B cell (primary cell): ENCODE data around the gene IMMP2L. TPM values are rescaled to one million over a fixed set of nuclear protein-coding genes. Genes with fewer than 3 reads are reported as not detected.

ENCODE experiments used
- ATAC-seq: fragments of 200-7000 bp; cut with Tn5 transposase; one replicate; pipeline ENCODE4 v1.10.0; 2021; ENCODE audit warnings: low read depth, mild to moderate bottlenecking, moderate number of reproducible peaks, moderate library complexity
- CTCF ChIA-PET: fragments of 350-600 bp; sonication (Branson Sonifier 250); formaldehyde crosslinking; loops from one replicate; lab custom pipeline; 2021; ENCODE audit warnings: antibody characterized with exemption, inconsistent platforms; lab: Charles Lee
- POLR2A ChIA-PET: fragments of 350-600 bp; sonication (Branson Sonifier 250); formaldehyde crosslinking; loops from one replicate; lab custom pipeline; 2021; ENCODE audit warnings: antibody characterized with exemption; lab: Charles Lee
- DNase-seq: peaks from one replicate; pipeline ENCODE4 v3.0.0; 2013
- H2AFZ ChIP-seq: 2 replicates; pipeline ENCODE4 v1.6.1; 2012; ENCODE audit warnings: mild to moderate bottlenecking, low read depth, low read length; ENCODE audit not compliant: insufficient read depth, poor library complexity, severe bottlenecking
- H3K27ac ChIP-seq, 2 donors: 1 replicate in 1 of 2; 2 replicates in 1 of 2; pipeline ENCODE4 v1.5.1; 2012 to 2013; ENCODE audit warnings: low read length in 2 of 2, mild to moderate bottlenecking in 2 of 2, moderate library complexity in 1 of 2
- H3K27me3 ChIP-seq, 4 experiments: fragments of 200-600 bp in 1 of 4; sonication (generic) in 1 of 4; replicated peaks in 1 of 4; 1 replicate in 2 of 4; 2 replicates in 2 of 4; pipeline versions ENCODE4 v1.6.1 to v1.7.0; 2013 to 2016; ENCODE audit warnings: low read length in 3 of 4, mild to moderate bottlenecking in 2 of 4, mixed read lengths in 1 of 4, moderate library complexity in 1 of 4; ENCODE audit not compliant: insufficient read depth in 4 of 4, control insufficient read depth in 3 of 4; ENCODE audit errors: control extremely low read depth in 1 of 4
- H3K36me3 ChIP-seq, 2 experiments: replicated peaks in 1 of 2; 1 replicate in 1 of 2; 2 replicates in 1 of 2; pipeline versions ENCODE4 v1.6.1 to v1.7.1; 2013; ENCODE audit warnings: low read length in 1 of 2; ENCODE audit not compliant: insufficient read depth in 2 of 2, control insufficient read depth in 1 of 2; ENCODE audit errors: control extremely low read depth in 1 of 2, extremely low read depth in 1 of 2
- H3K4me1 ChIP-seq, 2 donors: fragments of 200-600 bp in 1 of 2; sonication (generic) in 1 of 2; 1 replicate in 1 of 2; 2 replicates in 1 of 2; pipeline versions ENCODE4 v1.5.1 to v1.6.1; 2013 to 2017; ENCODE audit warnings: low read length in 2 of 2; ENCODE audit not compliant: control insufficient read depth in 2 of 2, insufficient read depth in 2 of 2
- H3K4me2 ChIP-seq: replicated peaks from 2 replicates; pipeline ENCODE3; 2012; ENCODE audit warnings: mild to moderate bottlenecking, low read depth, low read length; ENCODE audit not compliant: poor library complexity, severe bottlenecking
- H3K4me3 ChIP-seq, 5 experiments: fragments of 200-600 bp in 1 of 5; sonication (generic) in 1 of 5; 1 replicate in 3 of 5; 2 replicates in 2 of 5; pipeline versions ENCODE4 v1.5.1 to v1.7.0; 2011 to 2016; ENCODE audit warnings: low read length in 4 of 5, mild to moderate bottlenecking in 4 of 5, low read depth in 2 of 5, control low read depth in 1 of 5, moderate library complexity in 1 of 5; ENCODE audit not compliant: insufficient read depth in 1 of 5; ENCODE audit errors: control extremely low read depth in 1 of 5, extremely low read depth in 1 of 5
- H3K79me2 ChIP-seq: fragments of 200-600 bp; sonication (generic); one replicate; pipeline ENCODE4 v1.6.0; 2016; ENCODE audit warnings: low read length; ENCODE audit not compliant: control insufficient read depth, insufficient read depth
- H3K9ac ChIP-seq: fragments of 200-600 bp; sonication (generic); 2 replicates; pipeline ENCODE4 v1.6.1; 2017; ENCODE audit warnings: mild to moderate bottlenecking, low read length, moderate library complexity
- H3K9me3 ChIP-seq, 3 donors: one replicate each; pipeline versions ENCODE4 v1.6.1 to v1.7.1; 2013; ENCODE audit warnings: low read length in 2 of 3; ENCODE audit not compliant: control insufficient read depth in 2 of 3, insufficient read depth in 1 of 3; ENCODE audit errors: control extremely low read depth in 1 of 3
- H4K20me1 ChIP-seq: 2 replicates; pipeline ENCODE4 v1.6.0; 2012; ENCODE audit warnings: mild to moderate bottlenecking, low read length; ENCODE audit not compliant: insufficient read depth, control insufficient read depth, poor library complexity, severe bottlenecking
- H3K27ac Mint-ChIP-seq: one replicate; pipeline ENCODE4 v1.8.0; 2021; ENCODE audit warnings: mixed read lengths
- H3K27me3 Mint-ChIP-seq: one replicate; pipeline ENCODE4 v1.8.0; 2021; ENCODE audit warnings: mixed read lengths
- H3K4me1 Mint-ChIP-seq: one replicate; pipeline ENCODE4 v1.8.0; 2021; ENCODE audit warnings: mixed read lengths
- H3K4me3 Mint-ChIP-seq: one replicate; pipeline ENCODE4 v1.8.0; 2021; ENCODE audit warnings: mixed read lengths
- H3K9me3 Mint-ChIP-seq: one replicate; pipeline ENCODE4 v1.8.0; 2022; ENCODE audit warnings: mixed read lengths; ENCODE audit not compliant: insufficient read depth
- EZH2 ChIP-seq: IDR thresholded peaks from 2 replicates; pipeline ENCODE4 v1.6.1; 2012; ENCODE audit warnings: borderline replicate concordance, low read depth, mild to moderate bottlenecking, moderate library complexity, low read length; ENCODE audit not compliant: insufficient read depth, poor library complexity, severe bottlenecking
- WGBS: methylation state at CpG from one replicate; pipeline ENCODE4 v1.1.5; 2013; ENCODE audit warnings: missing lambda C conversion rate; ENCODE audit not compliant: insufficient coverage; 5-methylcytosine and 5-hydroxymethylcytosine counted together
- intact Hi-C: fragments of 100-400 bp; cut with micrococcal nuclease; formaldehyde crosslinking; loops from one replicate; pipeline ENCODE4 v1.10.0; 2022
- polyA plus RNA-seq: library from polyadenylated mRNA; depleted of rRNA; stranded (reverse); fragments of >200 nt; gene quantifications from 2 replicates; pipeline ENCODE4 v1.2.3, GENCODE V29; 2012
- total RNA-seq, 2 donors: library from RNA; stranded (reverse); fragments of 120-200 nt in 1 of 2; gene quantifications; 1 replicate in 1 of 2; 2 replicates in 1 of 2; pipeline versions ENCODE4 v1.2.3 to v1.2.4, GENCODE V29; 2013 to 2022
- TF ChIP-seq, protein P1 (sequence below): fragments of 200-600 bp; IDR thresholded peaks from one replicate; pipeline ENCODE4 v1.8.0; 2022; ENCODE audit warnings: antibody characterized with exemption, mild to moderate bottlenecking

Gene IMMP2L
- total and polyA plus RNA-seq, 2 donors (not counting 1 experiment from before 2014, with no cell fraction given): 3.8 to 34.2 TPM

DNA sequence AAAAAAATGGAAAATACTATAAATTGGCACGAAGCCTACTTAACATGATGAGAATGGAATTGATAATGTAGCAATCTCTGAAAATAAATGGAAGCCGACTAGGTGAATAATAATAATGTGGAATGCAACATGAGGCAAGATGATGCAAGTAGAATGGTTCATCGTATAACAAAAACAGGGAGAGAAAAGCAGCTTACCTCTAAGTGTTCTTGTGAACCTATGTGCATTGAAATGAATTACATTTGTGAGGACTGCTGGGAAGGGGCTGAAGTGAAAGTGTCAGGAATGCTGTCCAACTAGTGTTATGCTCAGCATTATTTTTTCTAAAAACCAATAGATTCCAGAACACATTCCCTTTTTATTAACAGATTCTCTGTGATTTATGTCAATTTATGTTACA, 912.0 kb downstream of the IMMP2L start:
- Histone ChIP-seq H2AFZ (no peak overlapping the region), H3K36me3 (no peaks in the 10 kb centered on the region), H3K4me1 (no peaks in the 10 kb centered on the region), H3K27me3 (no peaks in the 10 kb centered on the region), H3K9me3 (peaks cover 0 to 5% (median 0%) of the 10 kb centered on the region in 3 donors), H3K27ac (no peak overlapping the region), H3K79me2 (no peaks in the 10 kb centered on the region), H4K20me1 (no peaks in the 10 kb centered on the region), H3K9ac (no peak overlapping the region), H3K4me2 (no peak overlapping the region), H3K4me3 (no peak overlapping the region)
- no peaks in the 10 kb centered on the region for H3K27me3 Mint-ChIP-seq
- CTCF ChIA-PET: no interaction called here
- H3K27ac Mint-ChIP-seq: no peak overlapping the region
- no peaks in the 10 kb centered on the region for H3K4me1 Mint-ChIP-seq
- TF ChIP-seq EZH2: no peak
- TF ChIP-seq, protein P1, sequence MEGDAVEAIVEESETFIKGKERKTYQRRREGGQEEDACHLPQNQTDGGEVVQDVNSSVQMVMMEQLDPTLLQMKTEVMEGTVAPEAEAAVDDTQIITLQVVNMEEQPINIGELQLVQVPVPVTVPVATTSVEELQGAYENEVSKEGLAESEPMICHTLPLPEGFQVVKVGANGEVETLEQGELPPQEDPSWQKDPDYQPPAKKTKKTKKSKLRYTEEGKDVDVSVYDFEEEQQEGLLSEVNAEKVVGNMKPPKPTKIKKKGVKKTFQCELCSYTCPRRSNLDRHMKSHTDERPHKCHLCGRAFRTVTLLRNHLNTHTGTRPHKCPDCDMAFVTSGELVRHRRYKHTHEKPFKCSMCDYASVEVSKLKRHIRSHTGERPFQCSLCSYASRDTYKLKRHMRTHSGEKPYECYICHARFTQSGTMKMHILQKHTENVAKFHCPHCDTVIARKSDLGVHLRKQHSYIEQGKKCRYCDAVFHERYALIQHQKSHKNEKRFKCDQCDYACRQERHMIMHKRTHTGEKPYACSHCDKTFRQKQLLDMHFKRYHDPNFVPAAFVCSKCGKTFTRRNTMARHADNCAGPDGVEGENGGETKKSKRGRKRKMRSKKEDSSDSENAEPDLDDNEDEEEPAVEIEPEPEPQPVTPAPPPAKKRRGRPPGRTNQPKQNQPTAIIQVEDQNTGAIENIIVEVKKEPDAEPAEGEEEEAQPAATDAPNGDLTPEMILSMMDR: no peak
- intact Hi-C loops: no loop called here
- peaks cover 3% of the 10 kb centered on the region for H3K9me3 Mint-ChIP-seq
- ATAC-seq: no peak
- POLR2A ChIA-PET: no interaction called here
- H3K4me3 Mint-ChIP-seq: no peak overlapping the region
- 70% methylated on average over 2 of the region's 3 CpGs for WGBS
- DNase-seq: no peak

DNA sequence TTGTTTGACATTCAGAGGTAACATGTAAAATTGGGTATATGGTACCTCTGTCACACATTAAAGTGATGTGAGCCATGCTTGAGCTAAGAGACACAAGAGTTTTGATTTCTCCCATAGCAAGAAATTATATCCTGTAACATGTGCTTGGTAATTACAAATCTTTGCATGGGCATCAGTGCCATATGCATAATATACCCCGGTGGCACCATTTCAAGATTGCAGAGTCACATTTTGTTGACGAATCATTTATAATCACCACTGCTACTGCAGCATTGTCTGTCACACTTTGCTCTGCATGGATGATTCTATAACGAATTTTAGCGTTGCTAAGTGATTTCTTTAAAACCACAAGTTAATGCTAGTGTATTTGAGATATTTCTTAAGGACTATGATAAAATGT, 915.0 kb downstream of the IMMP2L start:
- TF ChIP-seq, protein P1: no peak
- TF ChIP-seq EZH2: no peak
- no peak overlapping the region for H3K4me3 Mint-ChIP-seq
- Histone ChIP-seq H3K9me3 (no peaks in the 10 kb centered on the region), H3K4me3 (no peak overlapping the region), H3K4me1 (no peaks in the 10 kb centered on the region), H3K9ac (no peak overlapping the region), H3K27me3 (no peaks in the 10 kb centered on the region), H3K4me2 (no peak overlapping the region), H3K27ac (no peak overlapping the region), H3K79me2 (no peaks in the 10 kb centered on the region), H4K20me1 (no peaks in the 10 kb centered on the region), H3K36me3 (no peaks in the 10 kb centered on the region), H2AFZ (no peak overlapping the region)
- no peak overlapping the region for H3K27ac Mint-ChIP-seq
- no peaks in the 10 kb centered on the region for H3K9me3 Mint-ChIP-seq
- CTCF ChIA-PET: no interaction called here
- DNase-seq: no peak
- H3K27me3 Mint-ChIP-seq: no peaks in the 10 kb centered on the region
- intact Hi-C loops: no loop called here
- POLR2A ChIA-PET: no interaction called here
- ATAC-seq: no peak
- H3K4me1 Mint-ChIP-seq: no peaks in the 10 kb centered on the region
- 100% methylated on average over 1 of the region's 4 CpGs for WGBS
